DMS53 treated with DMSO at 0.1 percent for 48 hours (cell line): ENCODE data around the gene DLST.

Experiments used
- DNase-seq: peaks from one replicate; lab custom pipeline; 2025; ENCODE audit not compliant: unreplicated experiment; lab: John Stamatoyannopoulos, UW

Gene DLST

DNA sequence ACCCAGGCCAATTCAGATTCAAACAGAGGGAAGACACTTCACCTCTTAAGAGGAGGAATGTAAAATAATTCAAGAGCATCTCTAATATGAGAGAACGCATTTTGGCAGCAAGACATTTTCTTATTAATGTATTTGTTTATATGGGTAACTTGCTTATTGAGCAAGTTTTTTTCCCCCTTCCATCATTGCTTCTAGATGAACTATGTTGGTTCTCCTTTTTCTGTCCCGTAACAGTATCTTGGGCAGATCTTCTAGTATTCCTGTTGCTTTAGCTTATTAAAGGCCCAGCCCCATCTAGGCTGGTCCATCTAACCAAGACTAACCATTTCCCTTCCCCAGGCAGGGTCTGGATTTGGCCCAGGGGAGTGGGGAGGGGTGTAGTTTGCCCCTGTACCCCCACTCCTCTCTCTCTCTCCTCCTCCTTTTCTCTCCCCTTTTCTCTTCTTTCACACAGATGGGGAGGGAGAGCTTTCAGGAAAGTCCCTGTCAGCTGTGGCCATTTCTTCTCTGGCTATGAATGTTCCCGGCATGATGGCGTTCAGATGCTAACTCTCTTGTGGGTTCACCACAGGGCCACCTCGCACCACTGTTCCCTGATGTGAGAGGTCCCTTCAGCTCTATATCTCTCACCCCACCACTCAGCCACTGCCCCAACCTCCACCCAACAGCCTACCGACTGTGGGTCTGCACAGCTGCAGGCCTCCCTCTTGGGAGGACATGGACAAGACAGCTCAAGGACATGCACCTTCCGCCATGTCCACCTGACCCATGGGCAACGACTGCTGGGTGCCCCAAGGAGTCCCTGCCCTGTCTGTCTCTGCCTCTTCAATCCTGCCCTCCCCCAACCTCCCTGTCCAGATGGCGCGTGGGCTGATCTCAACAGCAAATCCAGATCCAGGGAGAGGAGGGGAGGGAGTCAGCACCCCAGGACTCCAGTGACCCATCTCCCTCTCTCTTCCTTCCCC, 57.1 kb downstream of the DLST start:
- DNase-seq, result no peak

DNA sequence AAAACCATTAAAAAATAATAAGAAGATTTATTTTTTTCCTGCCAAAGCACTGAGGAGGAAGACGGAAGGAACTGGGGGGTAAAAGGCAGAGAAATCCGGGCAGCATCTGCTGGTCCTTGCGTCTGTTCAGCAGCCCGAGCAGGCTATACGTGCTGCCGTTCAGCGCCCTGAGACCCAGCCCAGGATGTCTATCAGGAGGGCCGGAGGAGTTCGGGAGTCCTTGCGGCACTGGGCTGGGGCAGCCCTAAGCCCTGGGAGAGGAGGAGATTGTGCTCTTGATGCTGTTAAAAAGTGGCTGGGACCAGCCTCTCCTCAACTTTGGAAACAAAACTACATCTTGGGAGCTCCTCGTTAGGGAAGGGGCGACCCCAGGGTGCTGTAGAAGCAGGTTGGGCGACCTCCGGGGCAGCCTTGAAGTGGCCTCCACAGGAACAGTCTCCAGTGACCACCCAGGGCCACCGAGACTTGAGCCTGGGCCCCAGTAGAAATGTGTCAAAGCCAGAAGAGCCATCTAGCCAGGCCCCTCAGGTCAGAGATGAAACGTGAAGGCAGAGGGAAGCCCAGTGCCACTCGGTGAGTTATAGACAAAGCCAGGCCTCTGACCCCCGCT, 59.3 kb downstream of the DLST start:
- DNase-seq, result no peak

DNA sequence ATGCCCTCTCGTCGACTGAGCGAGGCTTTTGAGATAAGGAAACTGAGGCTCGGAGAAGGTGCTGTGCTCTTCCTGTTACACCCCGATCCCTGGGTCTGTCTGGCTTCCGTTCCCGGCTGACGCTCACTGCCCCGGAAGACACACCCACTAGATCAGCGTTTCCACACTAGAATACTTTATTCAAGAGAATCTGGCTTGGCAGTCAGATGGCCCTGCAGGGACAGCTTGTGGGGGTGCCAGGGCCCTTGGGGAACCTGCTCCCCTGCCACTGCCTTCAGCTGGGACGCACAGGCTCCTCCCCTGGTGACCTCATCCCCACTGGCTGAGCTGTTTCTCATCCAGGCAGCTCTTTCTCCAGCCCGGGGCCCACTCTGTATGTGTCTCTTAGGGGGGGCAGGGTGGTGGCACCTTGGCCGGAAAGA, 60.0 kb downstream of the DLST start:
- DNase-seq, result no peak

DNA sequence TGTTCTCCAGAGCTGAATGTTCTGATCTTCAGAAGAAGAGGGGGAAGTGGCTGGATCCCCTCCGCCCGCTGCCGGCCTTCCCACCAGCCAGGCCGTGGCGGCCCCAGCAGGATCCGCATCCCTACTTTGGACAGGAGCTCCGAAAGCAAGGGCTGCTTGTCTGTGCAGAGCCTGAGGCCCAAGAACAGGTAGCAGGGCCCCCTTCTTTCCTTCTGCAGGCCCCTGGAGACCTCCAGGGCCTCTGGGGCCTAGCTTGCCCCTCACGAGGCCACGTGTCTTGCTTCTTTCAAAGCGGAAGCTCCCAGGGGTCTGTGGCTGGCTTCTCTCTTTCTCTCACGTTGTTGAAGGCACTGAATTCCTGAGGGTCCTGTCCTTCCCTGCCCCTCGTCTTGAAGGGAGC, 60.5 kb downstream of the DLST start:
- no peak for DNase-seq

DNA sequence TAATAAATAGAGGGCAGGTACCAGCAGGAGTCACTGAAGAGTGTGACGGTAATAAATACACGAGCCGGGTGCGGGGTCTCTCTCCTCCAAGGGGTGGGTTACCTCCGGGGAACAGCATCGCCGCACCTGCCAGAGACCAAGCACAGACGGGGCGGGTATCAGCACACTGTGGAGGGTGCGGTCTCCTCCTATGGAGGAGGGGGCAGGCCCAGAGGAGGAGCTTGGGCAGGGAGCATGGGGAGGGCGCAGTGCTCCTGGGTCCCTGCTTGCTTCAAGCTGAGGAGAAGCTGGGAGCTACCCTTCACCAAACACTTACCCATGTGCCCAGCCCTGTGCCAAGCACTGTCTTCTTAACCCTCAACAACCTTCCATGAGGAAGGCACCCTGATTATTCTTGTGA, 60.9 kb downstream of the DLST start:
- DNase-seq, result no peak

DNA sequence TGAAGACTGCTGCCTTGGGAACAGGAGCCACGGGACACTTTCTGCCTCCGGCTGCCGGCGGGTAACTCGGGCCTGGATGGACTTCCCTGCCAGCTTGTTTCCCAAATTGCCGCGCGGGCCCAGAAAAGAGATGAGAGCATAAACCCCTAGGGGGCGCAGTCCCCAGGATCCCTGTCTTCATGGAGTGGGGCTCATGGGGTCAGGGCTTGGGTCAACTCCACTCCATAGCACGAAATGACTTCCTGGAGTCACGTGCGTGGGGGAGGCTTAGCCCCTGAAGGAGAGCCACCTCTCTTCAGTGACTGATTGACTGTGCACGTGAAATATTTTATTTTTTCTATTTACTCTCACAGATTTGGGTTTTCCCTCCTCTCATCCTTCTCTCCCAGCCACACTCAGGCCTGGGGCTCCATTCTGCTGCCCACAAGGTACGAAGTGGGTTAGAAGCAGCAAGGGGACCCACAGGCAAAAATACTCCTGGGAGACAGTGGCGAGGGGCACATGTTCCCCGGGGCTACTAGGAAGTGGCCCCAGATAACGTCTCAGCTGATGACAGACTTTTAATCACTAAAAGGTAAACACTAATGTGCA, 63.6 kb downstream of the DLST start:
- no peak for DNase-seq

DNA sequence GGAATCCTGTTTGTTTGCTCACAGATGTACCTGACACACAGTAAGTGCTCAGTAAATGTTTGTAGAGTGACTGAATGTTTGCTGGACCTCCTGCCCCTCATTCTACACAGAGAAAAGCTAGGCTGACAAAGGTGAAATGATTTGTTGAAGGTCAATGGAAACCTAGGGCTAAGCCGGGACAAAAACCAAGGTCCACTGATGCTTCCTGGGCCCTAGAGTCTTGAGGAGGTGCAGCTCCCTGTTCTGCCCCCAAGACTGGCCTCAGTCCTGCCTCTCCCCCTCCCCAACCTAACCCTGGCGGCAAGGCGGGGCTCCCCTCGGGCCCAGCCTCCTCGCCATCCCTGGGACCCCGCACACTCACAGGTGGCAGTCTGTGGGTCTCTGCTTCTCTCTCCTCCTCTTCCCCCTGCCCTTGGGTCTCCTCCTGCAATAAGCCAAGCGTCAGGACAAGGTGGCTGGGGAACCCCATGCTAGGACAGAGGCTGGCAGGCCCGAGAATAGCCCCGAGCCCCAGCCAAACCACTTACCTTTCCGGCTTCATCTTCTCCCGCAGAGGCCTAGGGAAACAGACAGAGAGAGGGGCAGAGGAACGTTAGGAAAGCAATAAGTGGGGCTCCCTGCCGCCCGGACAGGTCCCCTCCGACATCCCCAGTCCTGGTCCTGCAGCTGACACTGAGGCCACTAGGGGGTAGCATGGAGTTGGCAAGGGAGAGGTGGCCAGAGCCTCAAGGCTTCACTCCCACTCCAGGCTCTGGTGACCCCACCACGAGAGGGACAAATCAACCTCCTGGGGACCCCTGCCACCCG, 64.3 kb downstream of the DLST start:
- peak; percentile 78 for DNase-seq

DNA sequence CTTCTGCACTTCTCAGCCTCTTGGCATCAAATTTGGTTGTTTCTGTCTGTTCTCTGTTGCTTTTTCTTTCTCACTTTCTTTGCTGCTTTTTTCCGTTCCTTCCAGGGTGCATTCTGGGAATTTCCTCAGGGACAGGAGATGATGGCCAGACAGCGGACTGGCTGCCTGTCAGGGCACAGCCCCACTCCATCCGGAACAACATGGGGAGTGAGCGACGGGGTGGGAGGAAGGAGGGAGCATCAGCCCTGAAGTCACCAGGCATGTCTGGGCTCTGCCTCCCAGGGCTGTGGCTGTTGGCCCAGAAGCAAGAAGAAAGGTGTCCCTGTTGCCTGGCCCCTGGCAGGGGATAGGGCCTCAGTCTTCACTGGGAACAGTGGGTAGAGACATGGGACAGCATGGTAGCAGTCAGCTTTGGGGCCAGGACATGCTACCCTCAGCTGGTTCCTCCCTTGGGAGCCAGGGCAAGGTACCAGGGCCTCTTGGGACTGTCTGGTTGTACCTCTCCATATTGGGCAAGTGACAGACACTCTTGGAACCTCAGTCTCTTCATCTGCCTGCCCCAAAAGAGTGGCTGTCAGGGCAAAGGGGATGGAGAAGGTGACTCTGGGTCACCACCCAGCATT, 65.1 kb downstream of the DLST start:
- DNase-seq, result no peak

DNA sequence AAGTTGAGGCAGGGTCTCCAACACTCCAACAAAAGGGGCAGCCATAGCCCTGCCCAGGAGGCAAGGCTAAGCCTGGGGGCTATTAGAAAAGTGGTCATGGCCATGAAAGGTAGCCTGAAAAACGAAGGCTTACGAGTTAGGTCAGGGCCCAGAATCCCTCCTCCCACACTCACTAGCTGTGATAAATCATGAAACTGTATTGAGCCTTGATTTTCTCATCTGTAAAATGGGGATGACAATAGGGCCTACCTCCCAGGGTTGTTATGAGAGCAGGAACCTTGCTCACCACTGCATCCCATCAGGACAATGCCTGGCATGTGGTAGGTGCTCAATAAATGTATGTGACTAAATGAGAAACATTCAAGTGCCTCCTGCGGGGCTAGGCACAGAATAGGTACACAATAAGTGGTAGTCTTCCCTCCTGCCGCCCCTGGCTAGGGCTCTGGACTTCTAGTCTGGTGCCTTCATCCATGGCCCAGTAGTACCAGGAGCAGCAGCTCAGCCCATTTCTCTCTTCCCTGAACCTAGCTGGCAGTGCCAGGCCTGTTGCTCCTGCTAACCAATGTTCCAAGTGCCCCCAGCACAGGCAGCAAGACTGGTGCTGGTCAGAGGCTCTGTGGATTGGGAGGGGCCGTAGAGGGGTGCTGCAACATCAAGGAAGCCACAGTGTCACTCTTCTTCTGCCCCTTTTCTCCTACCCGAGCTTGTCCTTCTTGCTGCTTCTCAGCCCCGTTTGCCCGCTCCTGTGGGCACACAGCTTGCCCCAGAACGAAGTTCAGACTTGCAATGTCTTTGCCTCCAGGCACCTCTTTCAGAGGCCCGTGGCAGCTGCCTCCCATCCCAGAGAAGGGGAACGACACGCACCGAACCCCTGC, 65.9 kb downstream of the DLST start:
- DNase-seq, result no peak

DNA sequence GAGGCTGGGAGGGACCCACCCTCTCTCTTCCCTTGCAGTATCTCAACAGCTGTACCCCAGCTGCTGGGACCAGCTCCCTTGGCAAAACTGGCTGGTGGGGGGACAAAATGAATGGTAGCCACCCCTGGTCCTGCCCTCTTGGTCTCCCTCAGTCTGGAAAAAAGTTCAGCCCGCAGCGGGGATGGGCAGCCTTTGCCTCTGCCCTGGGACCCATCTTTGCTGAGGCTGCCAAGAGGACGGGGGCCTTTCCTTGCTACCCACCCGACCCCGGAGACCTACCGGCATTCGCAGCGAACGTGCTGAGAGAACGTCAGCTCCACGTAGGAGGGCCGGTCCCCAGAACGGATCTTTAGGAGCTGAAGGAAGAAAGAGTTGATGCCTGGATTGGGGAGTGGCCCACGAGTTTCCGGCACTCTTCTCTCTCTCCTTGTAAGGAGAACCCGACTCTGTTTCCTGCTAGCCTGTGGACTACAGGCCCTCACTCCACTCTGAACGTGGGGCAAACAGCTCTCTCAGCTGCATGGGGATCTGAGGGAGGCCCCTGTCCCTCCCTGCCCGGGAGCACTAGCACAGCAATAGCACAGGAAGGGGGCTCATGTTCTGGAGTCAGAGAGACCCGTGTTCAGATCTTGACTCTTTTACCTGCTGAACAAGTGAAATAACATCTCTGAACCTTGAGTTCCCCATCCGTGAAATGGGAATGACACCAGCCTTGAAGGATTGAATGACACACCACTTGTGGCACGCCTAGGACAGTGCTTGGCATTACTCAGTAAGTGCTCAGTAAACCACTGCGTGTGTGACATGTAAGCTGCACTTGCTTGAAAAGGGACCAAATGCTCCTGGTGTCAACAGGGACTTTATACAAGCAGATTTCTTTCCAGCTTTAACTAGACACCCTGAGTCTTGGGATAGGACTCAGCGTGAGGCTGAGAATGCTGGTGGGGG, 66.8 kb downstream of the DLST start:
- no peak for DNase-seq

DNA sequence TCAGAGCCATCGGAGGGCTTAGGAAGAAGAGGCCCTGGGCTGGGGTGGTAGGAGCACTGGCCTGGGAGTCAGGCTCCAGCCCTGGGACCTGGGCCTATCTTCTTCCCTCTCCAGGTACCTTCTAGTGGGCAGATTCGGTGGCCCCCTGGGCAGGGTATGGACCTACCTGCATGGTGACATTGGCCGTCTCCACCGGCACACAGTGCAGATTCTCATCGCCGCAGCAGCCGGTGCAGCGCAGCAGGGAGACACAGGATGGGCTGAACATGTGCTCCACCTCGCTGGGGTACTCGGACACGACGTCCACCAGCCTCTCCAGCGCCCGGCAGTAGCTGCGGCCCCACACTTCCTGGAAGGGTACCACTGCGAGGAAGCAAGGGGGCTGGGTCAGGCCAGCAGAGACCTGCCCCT, 67.5 kb downstream of the DLST start:
- no peak for DNase-seq

DNA sequence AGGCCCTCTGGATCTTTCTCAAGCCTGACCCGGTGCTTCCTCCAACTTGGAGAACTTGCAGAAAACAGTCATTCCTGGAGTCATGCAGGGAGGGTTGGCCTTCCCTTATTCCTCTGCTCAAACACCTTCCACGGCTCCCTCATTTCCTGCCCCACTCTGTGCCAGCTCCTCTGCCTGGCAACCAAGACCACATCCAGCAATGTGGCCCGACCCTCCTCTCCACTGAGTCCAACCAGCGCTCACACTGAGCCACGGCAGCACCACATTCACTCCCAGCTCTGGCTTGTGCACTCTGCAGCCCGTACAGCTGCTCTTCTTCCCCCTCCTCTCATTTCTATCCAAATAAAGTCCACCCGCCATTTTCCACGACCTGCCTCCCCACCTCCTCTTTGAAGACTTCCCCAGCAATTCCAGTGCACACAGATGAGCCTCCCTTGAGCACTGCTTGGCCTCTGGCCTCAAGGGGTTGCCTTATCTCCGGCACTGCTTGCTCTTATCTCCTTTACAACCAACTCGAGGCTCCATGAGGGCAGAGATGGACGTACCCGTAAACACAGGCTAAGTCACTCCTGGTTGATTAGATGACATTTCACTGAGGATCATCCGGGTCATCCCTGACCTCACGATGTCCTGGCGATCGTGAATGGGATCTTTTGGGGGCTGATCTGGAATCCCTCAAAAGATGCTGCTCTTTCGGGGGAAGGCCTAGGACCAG, 68.3 kb downstream of the DLST start:
- DNase-seq, result no peak

DNA sequence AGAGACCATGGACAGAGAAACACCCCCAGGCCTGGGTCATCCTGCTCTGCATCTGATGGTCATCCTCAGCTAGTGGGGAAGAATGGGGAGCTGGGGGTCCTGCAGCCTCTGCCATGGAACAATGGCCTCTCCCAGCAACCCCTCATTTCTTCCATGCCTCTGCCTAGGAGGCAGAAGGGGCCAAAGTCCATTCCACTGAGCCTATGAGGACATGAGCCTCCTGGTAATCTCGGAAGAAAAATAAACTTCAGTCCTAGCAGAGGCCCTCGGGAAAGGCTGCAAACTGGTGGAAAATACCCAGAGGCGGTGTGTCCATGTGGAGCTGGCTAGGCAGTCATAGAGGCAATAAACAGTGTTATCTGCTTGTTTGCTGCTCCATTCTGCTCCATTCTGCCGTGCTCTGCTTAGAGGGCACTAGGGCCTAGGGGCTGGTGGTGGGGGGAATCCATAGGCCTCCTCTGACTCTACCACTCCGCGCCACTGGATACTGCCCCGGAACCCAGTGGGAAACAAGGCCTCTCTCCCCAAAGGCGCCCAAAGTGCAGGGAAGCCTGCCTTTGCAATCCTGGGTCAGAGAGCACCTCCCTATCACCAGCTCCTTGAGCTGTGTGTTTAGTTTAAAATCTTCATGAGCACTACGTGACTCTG, 69.2 kb downstream of the DLST start:
- no peak for DNase-seq

DNA sequence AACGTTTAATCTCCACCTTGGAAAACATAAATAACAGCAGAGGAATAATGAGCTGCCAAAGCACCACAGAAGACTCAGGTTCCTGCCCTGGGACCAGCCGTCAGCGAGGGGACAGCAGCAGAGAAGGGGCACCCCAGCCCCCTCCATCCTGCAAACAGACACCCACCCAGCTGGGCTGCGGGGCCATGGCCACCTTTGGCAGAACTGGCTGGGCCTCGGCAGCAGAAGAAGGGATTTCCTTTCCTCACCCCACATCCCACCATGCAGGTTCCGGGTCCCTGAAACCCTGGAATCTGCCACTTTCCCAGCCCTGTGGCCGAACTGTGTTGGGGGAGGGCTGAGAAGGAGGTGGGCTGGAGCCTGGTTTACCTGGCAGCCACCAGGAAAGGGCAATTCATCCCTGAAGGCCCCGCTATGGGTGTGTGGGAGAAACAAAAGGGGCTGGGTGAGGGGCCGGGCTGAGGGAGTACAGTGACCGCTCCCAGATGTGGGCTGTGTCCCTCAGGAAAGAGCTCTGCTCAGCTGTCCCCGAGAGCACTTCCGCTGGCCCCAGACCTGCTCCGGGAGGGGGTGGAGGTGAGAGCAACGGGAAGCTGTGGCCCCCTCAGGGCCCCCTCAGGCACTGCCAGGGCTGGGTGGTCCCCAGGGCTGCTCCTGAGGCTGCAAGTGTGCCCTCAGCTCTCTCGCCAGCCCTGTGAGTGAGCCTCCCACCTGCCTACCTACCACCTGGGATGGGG, 69.9 kb downstream of the DLST start:
- DNase-seq, result no peak

DNA sequence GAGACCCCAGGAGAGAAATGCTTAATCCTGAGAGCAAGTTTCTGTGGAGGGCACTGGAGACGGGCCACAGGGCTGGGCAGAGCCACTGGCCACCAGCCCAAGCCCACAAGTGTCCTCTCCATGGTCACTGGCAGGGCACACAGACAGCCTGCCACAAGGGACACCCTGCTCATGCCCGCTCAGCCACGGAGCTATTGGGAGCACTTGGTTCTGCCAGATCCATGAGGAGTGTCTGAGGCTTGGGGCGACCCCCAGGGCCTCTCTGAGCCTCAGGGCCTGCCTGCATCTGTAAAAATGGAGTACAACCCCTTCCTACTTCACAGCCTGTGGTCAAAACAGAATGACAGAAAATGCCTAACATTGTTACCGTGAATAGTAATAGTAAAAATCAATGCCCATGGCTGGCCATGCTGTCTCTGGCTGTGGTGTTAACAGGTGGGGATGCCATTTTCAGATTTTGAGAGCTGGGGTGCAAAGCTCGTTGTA, 70.5 kb downstream of the DLST start:
- no peak for DNase-seq

DNA sequence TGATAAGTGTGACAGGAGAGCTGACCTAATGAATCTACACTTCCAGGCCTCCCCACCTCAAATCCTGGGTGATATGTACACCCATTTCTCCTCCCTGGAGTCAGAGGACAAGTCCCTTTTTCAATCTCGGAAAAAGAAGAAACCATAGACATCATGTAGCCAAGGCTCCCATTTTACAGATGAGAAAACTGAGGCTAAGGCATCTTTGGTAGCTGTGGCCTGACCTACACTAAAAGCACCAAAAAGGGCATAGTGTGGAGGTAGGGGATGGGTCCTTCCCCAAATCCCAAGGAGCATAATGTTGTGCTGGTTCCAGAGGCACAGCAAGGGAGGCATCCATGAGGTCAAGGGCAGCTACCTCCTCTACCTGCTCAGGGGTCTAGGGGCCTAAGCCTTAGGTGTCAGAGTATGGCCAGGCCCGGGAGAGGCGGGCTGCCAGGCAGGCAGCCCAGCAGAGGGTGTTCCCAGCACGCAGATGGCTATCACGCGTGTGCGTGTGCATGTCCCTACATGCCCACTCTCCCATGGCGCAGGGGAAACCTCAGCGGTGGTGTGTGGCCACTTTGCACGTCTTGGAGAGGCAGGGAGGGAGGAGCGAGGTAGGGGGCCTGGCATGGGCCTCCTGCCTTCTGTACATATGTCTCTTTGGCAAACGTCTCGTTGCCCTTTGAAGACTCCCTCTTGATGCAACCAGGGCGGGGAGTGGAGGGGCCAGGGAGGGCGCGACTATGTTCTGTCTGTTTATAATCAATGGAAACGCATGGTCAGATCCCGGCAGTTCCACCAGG, 71.2 kb downstream of the DLST start:
- no peak for DNase-seq
